Keratinocyte (primary cell): ENCODE data around the gene MAP4. TPM values are rescaled to one million over a fixed set of nuclear protein-coding genes. Genes with fewer than 3 reads are reported as not detected.

Experiments
- DNase-seq: peaks from one replicate; pipeline ENCODE4 v3.0.0-alpha.2; 2011; ENCODE audit warnings: low read depth, missing footprints, low spot score
- FAIRE-seq: peaks from 2 replicates; lab custom pipeline; 2011; peaks lifted over from hg19 to GRCh38; lab: Jason Lieb, UNC
- H2AFZ ChIP-seq: 2 replicates; pipeline ENCODE4 v1.6.0; 2012; ENCODE audit warnings: low read length, control low read depth, inconsistent platforms; ENCODE audit not compliant: control insufficient read depth
- H3K27ac ChIP-seq: 2 replicates; pipeline ENCODE4 v1.5.1; 2011; ENCODE audit warnings: low read length; ENCODE audit not compliant: control insufficient read depth, insufficient read depth
- H3K27me3 ChIP-seq: 3 replicates; pipeline ENCODE4 v1.6.0; 2011; ENCODE audit warnings: low read length; ENCODE audit not compliant: control insufficient read depth, insufficient read depth; ENCODE audit errors: extremely low read depth
- H3K36me3 ChIP-seq, 2 experiments: 2 replicates in 1 of 2; 3 replicates in 1 of 2; pipeline ENCODE4 v1.5.1; 2011; ENCODE audit warnings: low read length in 2 of 2, mild to moderate bottlenecking in 1 of 2; ENCODE audit not compliant: control insufficient read depth in 2 of 2, insufficient read depth in 2 of 2; ENCODE audit errors: extremely low read depth in 1 of 2
- H3K4me1 ChIP-seq: 3 replicates; pipeline ENCODE4 v1.5.1; 2011; ENCODE audit warnings: low read length; ENCODE audit not compliant: control insufficient read depth, insufficient read depth; ENCODE audit errors: extremely low read depth
- H3K4me2 ChIP-seq: 3 replicates; pipeline ENCODE4 v1.6.0; 2011; ENCODE audit warnings: low read depth, low read length; ENCODE audit not compliant: control insufficient read depth, insufficient read depth; ENCODE audit errors: extremely low read depth
- H3K4me3 ChIP-seq, 3 experiments: fragments of 200-600 bp in 1 of 3; sonication (generic) in 1 of 3; 2 replicates in 2 of 3; 3 replicates in 1 of 3; pipeline ENCODE4 v1.5.1; 2011 to 2016; ENCODE audit warnings: low read length in 3 of 3, mild to moderate bottlenecking in 3 of 3, control low read depth in 2 of 3, inconsistent platforms in 1 of 3, low read depth in 1 of 3, mixed read lengths in 1 of 3, mixed run types in 1 of 3, moderate library complexity in 1 of 3; ENCODE audit not compliant: control insufficient read depth in 2 of 3, insufficient read depth in 2 of 3; ENCODE audit errors: extremely low read depth in 1 of 3
- H3K79me2 ChIP-seq: 2 replicates; pipeline ENCODE4 v1.6.0; 2012; ENCODE audit warnings: low read length; ENCODE audit not compliant: control insufficient read depth, insufficient read depth
- H3K9ac ChIP-seq: 3 replicates; pipeline ENCODE4 v1.6.0; 2011; ENCODE audit warnings: low read length; ENCODE audit not compliant: control insufficient read depth, insufficient read depth; ENCODE audit errors: extremely low read depth
- H3K9me1 ChIP-seq: 3 replicates; pipeline ENCODE4 v1.6.0; 2011; ENCODE audit warnings: low read length; ENCODE audit not compliant: control insufficient read depth, insufficient read depth; ENCODE audit errors: extremely low read depth
- H3K9me3 ChIP-seq: 2 replicates; pipeline ENCODE4 v1.5.1; 2012; ENCODE audit warnings: low read depth, low read length; ENCODE audit not compliant: control insufficient read depth
- H4K20me1 ChIP-seq: 3 replicates; pipeline ENCODE4 v1.6.0; 2011; ENCODE audit warnings: low read length; ENCODE audit not compliant: control insufficient read depth, insufficient read depth; ENCODE audit errors: extremely low read depth
- CTCF ChIP-seq, 3 experiments: IDR thresholded peaks in 1 of 3; conservative IDR thresholded peaks in 1 of 3; optimal IDR thresholded peaks in 1 of 3; 2 replicates in 2 of 3; 3 replicates in 1 of 3; pipeline versions ENCODE3 to v1.5.1; 2011; ENCODE audit warnings: low read length in 3 of 3, mild to moderate bottlenecking in 3 of 3, moderate library complexity in 2 of 3, control low read depth in 1 of 3, inconsistent platforms in 1 of 3; ENCODE audit not compliant: insufficient read depth in 2 of 3; ENCODE audit errors: extremely low read depth in 1 of 3
- EZH2 ChIP-seq: IDR thresholded peaks from one replicate; pipeline ENCODE4 v1.6.1; 2012; ENCODE audit warnings: inconsistent platforms, mild to moderate bottlenecking, low read length, moderate library complexity
- dilution Hi-C: fragments of 300-500 bp; cut with MboI; formaldehyde crosslinking; loops from one replicate; pipeline ENCODE4 v1.7.0; 2020; ENCODE audit warnings: low sequenced_read_pairs; ENCODE audit not compliant: extremely low pct_ligation_motif_present
- polyA plus RNA-seq, 5 experiments: library from polyadenylated mRNA; depleted of rRNA in 3 of 5; stranded (reverse) in 3 of 5; stranded (forward) in 1 of 5; unstranded in 1 of 5; fragments of >200 nt; gene quantifications; 1 replicate in 1 of 5; 2 replicates in 3 of 5; 3 replicates in 1 of 5; pipeline versions ENCODE4 v1.2.1 to v1.2.3, GENCODE V29; 2011 to 2012; ENCODE audit warnings: missing spikeins in 2 of 5, low read depth in 1 of 5, low replicate concordance in 1 of 5

Gene MAP4
- polyA plus RNA-seq, 1 donor (not counting 4 experiments of a cell fraction or from before 2014, with no cell fraction given), result 110 TPM

- no peaks in the 10 kb centered on the region for H3K9me1 ChIP-seq
- no peaks in the 10 kb centered on the region for H3K9me3 ChIP-seq
- peaks cover 0 to 10% of the 10 kb centered on the region in 2 experiments for H3K36me3 ChIP-seq
- dilution Hi-C loops, result no loop called here
- DNase-seq (no peak), FAIRE-seq (no peak)
- peaks cover 6% of the 10 kb centered on the region for H3K4me1 ChIP-seq
- H3K79me2 ChIP-seq, result no peaks in the 10 kb centered on the region
- no peak overlapping the region for H3K4me2 ChIP-seq
- H3K27me3 ChIP-seq, result no peaks in the 10 kb centered on the region
- H3K27ac ChIP-seq, result no peak overlapping the region
- no peak overlapping the region for H2AFZ ChIP-seq
- no peak for TF ChIP-seq CTCF (optimal IDR thresholded peaks at IDR 0.05 in 1 of 3, IDR thresholded peaks at IDR 0.05 in 1 of 3, conservative IDR thresholded peaks at IDR 0.05 in 1 of 3; ENCODE audit: extremely low read depth in 1 of 3, insufficient read depth in 2 of 3, low read length in 3 of 3)
- no peaks in the 10 kb centered on the region for H4K20me1 ChIP-seq
- H3K9ac ChIP-seq, result no peak overlapping the region
- H3K4me3 ChIP-seq, result no peak overlapping the region
Measured at GRCh38 chr3:47882338-47882737, 133.9 kb downstream of the MAP4 start.

GRCh38 chr3:47877719-47878118 lies 138.5 kb downstream of the MAP4 start:
- no peaks in the 10 kb centered on the region for H3K9me1 ChIP-seq
- DNase-seq (no peak), FAIRE-seq (no peak)
- H3K9me3 ChIP-seq, result no peaks in the 10 kb centered on the region
- no peak overlapping the region for H3K27ac ChIP-seq
- peaks cover 24% of the 10 kb centered on the region for H3K4me1 ChIP-seq
- no peaks in the 10 kb centered on the region for H3K79me2 ChIP-seq
- no peak overlapping the region for H3K9ac ChIP-seq
- H3K27me3 ChIP-seq, result no peaks in the 10 kb centered on the region
- H3K36me3 ChIP-seq, result peaks cover 3 to 7% of the 10 kb centered on the region in 2 experiments
- no peak overlapping the region for H2AFZ ChIP-seq
- H3K4me3 ChIP-seq, result no peak overlapping the region
- dilution Hi-C loops, result no loop called here
- no peak for TF ChIP-seq CTCF (optimal IDR thresholded peaks at IDR 0.05 in 1 of 3, IDR thresholded peaks at IDR 0.05 in 1 of 3, conservative IDR thresholded peaks at IDR 0.05 in 1 of 3; ENCODE audit: extremely low read depth in 1 of 3, insufficient read depth in 2 of 3, low read length in 3 of 3)
- TF ChIP-seq EZH2, result no peak
- no peaks in the 10 kb centered on the region for H4K20me1 ChIP-seq
- no peak overlapping the region for H3K4me2 ChIP-seq
